Suprapubic skin (tissue), 4 donors: ENCODE measurements around the gene RUNX2. TPM values are rescaled to one million over a fixed set of nuclear protein-coding genes. Genes with fewer than 3 reads are reported as not detected.

Experiments used
- DNase-seq, 2 donors: peaks; one replicate each; pipeline ENCODE4 v3.0.0-alpha.2; 2019; ENCODE audit warnings: low spot score in 2 of 2
- H3K27ac ChIP-seq: fragments of 200-600 bp; sonication (generic); one replicate; pipeline ENCODE4 v1.5.1; 2019
- H3K27me3 ChIP-seq: fragments of 200-600 bp; sonication (generic); one replicate; pipeline ENCODE4 v1.5.1; 2019
- H3K36me3 ChIP-seq: fragments of 200-600 bp; sonication (generic); one replicate; pipeline ENCODE4 v1.5.1; 2019
- H3K4me1 ChIP-seq: fragments of 200-600 bp; sonication (generic); one replicate; pipeline ENCODE4 v1.5.1; 2019
- H3K4me3 ChIP-seq: fragments of 200-600 bp; sonication (generic); one replicate; pipeline ENCODE4 v1.5.1; 2019; ENCODE audit warnings: mild to moderate bottlenecking
- H3K9me3 ChIP-seq: fragments of 200-600 bp; sonication (generic); one replicate; pipeline ENCODE4 v1.5.1; 2019
- EP300 ChIP-seq: sonication (generic); formaldehyde crosslinking; IDR thresholded peaks from one replicate; pipeline ENCODE4 v1.6.1; 2017; ENCODE audit warnings: antibody characterized with exemption
- POLR2A ChIP-seq, 2 donors: fragments of 450-650 bp; IDR thresholded peaks; one replicate each; pipeline ENCODE4 v1.6.1; 2017; ENCODE audit warnings: antibody characterized with exemption in 2 of 2, mild to moderate bottlenecking in 2 of 2, moderate library complexity in 2 of 2
- POLR2AphosphoS5 ChIP-seq, 3 donors: sonication (generic); formaldehyde crosslinking; IDR thresholded peaks; one replicate each; pipeline ENCODE4 v1.6.1; 2017; ENCODE audit warnings: antibody characterized with exemption in 3 of 3
- WGBS: methylation state at CpG from one replicate; pipeline ENCODE4 v1.1.5; 2018; 5-methylcytosine and 5-hydroxymethylcytosine counted together
- total RNA-seq, 4 donors: library from RNA; depleted of rRNA; stranded (reverse); fragments of >200 nt; gene quantifications; one replicate each; pipeline ENCODE4 v1.1.0, GENCODE V29; 2016
- TF ChIP-seq, protein P1 (sequence below), 2 donors: fragments of 200-600 bp in 1 of 2; fragments of 450-650 bp in 1 of 2; sonication (generic) in 1 of 2; IDR thresholded peaks; one replicate each; pipeline ENCODE4 v1.5.1; 2016 to 2019; ENCODE audit warnings: antibody characterized with exemption in 2 of 2, mild to moderate bottlenecking in 1 of 2, moderate library complexity in 1 of 2

The RUNX2 gene
- total RNA-seq, 4 donors from 2014 or later: 2.6 to 5.9 (median 3.1) TPM

DNA sequence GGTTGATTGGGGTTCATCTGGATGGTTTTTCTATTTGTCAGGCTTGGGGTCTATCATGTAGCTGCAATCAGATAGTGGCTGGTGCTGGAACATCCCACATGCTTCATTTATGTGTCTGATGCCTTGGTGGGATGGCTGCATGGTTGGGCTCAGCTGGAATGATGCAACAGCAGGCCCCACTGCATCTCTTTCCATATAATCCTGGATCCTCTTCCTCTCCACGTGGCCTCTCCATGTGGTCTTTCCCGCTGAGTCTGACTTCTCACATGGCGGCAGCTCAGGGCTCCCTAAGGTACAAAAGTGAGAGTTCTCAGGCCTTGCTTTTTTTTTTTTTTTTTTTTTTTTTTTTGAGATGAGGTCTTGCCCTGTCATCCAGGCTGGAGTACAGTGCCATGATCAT, 114.6 kb downstream of the RUNX2 start:
- Histone ChIP-seq H3K4me1 (peaks cover 43% of the 10 kb centered on the region), H3K4me3 (no peak overlapping the region), H3K9me3 (no peaks in the 10 kb centered on the region), H3K27ac (no peak overlapping the region), H3K27me3 (no peaks in the 10 kb centered on the region), H3K36me3 (no peaks in the 10 kb centered on the region)
- TF ChIP-seq EP300: no peak
- TF ChIP-seq, protein P1, sequence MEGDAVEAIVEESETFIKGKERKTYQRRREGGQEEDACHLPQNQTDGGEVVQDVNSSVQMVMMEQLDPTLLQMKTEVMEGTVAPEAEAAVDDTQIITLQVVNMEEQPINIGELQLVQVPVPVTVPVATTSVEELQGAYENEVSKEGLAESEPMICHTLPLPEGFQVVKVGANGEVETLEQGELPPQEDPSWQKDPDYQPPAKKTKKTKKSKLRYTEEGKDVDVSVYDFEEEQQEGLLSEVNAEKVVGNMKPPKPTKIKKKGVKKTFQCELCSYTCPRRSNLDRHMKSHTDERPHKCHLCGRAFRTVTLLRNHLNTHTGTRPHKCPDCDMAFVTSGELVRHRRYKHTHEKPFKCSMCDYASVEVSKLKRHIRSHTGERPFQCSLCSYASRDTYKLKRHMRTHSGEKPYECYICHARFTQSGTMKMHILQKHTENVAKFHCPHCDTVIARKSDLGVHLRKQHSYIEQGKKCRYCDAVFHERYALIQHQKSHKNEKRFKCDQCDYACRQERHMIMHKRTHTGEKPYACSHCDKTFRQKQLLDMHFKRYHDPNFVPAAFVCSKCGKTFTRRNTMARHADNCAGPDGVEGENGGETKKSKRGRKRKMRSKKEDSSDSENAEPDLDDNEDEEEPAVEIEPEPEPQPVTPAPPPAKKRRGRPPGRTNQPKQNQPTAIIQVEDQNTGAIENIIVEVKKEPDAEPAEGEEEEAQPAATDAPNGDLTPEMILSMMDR (IDR thresholded peaks at IDR 0.05): no peak
- no peak for TF ChIP-seq POLR2A (IDR thresholded peaks at IDR 0.05)
- no peak for TF ChIP-seq POLR2AphosphoS5 (IDR thresholded peaks at IDR 0.05)
- WGBS: 92% methylated on average over 3 of the region's 3 CpGs
- DNase-seq: no peak

DNA sequence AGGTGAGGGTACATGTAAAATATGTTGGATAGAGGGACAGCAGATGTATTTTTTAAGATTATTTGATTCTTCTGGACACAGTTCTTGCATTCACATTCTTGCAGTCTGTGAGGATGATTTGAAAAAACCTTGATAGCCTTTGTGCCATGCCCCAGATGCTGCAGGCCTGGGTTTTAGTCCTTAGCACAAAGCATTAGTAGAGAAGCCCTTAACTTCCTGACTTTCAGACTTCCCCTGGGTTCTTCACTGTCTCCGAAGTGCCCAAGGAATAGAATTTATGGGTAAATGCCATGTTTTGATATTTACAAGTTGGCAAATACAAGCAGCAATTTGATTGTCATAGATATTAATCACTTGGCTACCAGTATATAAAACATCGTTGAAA, 117.2 kb downstream of the RUNX2 start:
- DNase-seq: no peak
- peak overlapping the region; percentile 12 for H3K4me3 ChIP-seq
- TF ChIP-seq, protein P1 (IDR thresholded peaks at IDR 0.05): no peak
- TF ChIP-seq POLR2AphosphoS5 (IDR thresholded peaks at IDR 0.05): no peak
- TF ChIP-seq POLR2A (IDR thresholded peaks at IDR 0.05): no peak
- TF ChIP-seq EP300: no peak
- H3K36me3 ChIP-seq: no peaks in the 10 kb centered on the region
- H3K27ac ChIP-seq: peak overlapping the region; percentile 69
- 5% methylated on average over 2 of the region's 2 CpGs for WGBS
- no peaks in the 10 kb centered on the region for H3K27me3 ChIP-seq
- no peaks in the 10 kb centered on the region for H3K9me3 ChIP-seq
- peaks cover 36% of the 10 kb centered on the region for H3K4me1 ChIP-seq

DNA sequence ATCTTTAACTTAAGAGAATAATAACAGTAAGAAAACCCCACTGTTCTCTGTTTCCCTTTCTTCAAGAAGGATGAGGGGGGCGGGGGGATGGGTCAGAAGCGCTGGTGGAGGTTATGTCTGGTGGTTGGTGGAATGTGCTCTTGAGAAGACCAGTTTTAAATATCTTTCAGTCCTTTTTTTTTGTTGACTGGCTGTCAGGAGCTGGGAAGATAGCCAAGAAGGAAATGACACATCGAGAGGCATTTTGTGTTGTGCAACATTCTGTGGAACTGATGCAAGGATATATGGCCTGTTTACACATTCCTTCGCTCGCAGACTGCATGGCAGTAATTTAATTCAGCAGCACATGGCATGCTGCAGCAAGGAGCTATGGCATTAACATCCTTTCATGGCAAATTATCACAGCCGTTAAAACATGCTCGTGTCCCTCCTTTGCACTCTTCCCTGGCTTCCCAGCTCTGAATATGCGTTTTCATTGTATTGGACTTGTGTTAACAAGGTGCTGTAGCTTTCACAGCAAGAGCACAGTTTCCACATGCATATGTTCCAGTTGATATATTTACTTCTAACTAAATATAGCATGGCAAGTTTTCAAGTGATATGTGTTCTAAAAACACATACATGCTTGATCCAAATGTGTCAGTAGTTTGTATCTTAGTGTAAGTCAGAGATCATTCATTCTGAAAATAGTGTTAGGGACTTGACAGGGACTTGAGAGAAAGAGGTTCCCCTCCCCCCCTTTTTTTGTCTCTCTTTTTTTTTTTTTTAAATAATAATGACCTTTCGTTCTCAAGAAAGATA, 117.8 kb downstream of the RUNX2 start:
- TF ChIP-seq POLR2AphosphoS5 (IDR thresholded peaks at IDR 0.05): peak; percentile 96 to 100 (median 98)
- no peak for TF ChIP-seq POLR2A (IDR thresholded peaks at IDR 0.05)
- H3K27ac ChIP-seq: peak overlapping the region; percentile 69
- WGBS: 10% methylated on average over 9 of the region's 9 CpGs
- DNase-seq: peak in 1 of 2 donors; percentile 70
- peaks cover 36% of the 10 kb centered on the region for H3K4me1 ChIP-seq
- peak overlapping the region; percentile 12 for H3K4me3 ChIP-seq
- H3K9me3 ChIP-seq: no peaks in the 10 kb centered on the region
- no peaks in the 10 kb centered on the region for H3K36me3 ChIP-seq
- no peaks in the 10 kb centered on the region for H3K27me3 ChIP-seq

DNA sequence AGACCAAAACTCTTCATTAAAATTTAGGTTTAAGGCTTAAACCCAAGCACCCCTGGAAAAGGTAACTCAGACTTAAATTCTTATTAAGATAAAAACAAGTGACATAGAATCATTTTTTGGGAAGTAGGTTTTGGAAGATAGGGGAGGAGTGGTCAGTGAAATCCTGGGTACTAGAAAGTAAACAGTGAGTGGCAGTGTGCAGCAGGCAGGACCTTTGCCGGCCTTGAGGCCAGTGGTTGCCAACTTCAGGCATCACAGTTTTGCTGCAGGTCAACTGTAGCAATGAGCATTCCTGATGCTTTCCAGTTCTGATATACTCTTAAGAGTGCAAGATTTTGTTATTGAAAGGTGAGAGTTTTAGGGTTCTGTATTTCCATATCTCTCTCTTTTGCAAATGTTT, 118.9 kb downstream of the RUNX2 start:
- H3K9me3 ChIP-seq: no peaks in the 10 kb centered on the region
- no peak overlapping the region for H3K4me3 ChIP-seq
- no peaks in the 10 kb centered on the region for H3K27me3 ChIP-seq
- DNase-seq: no peak
- H3K27ac ChIP-seq: peak overlapping the region; percentile 29
- H3K4me1 ChIP-seq: peaks cover 36% of the 10 kb centered on the region
- no peaks in the 10 kb centered on the region for H3K36me3 ChIP-seq
- no peak for TF ChIP-seq POLR2AphosphoS5 (IDR thresholded peaks at IDR 0.05)
- TF ChIP-seq, protein P1 (IDR thresholded peaks at IDR 0.05): no peak
- TF ChIP-seq EP300: no peak
- no peak for TF ChIP-seq POLR2A (IDR thresholded peaks at IDR 0.05)
- WGBS: 72% methylated on average over 1 of the region's 1 CpG

DNA sequence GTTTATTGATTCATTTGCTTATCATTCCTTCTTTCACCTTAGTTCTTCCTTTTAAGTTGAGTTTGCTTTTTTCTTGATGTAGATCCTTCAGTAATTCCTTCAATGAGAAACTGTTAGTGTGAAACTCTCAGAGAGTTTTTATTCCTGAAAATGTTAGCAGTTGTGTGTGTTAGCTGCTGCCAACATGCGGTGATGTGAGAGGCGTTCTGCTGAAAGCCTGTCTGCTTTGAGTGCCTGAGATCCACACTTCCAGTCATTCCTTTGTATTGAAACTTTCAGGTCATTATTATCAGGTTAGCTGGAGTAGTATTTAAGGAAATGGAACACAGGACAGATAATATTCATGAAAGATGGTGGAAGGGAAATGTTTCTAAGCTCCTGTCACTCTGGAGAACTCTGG, 119.6 kb downstream of the RUNX2 start:
- Histone ChIP-seq H3K27me3 (no peaks in the 10 kb centered on the region), H3K4me3 (no peak overlapping the region), H3K4me1 (peaks cover 36% of the 10 kb centered on the region), H3K36me3 (no peaks in the 10 kb centered on the region), H3K27ac (no peak overlapping the region), H3K9me3 (no peaks in the 10 kb centered on the region)
- WGBS: 81% methylated on average over 2 of the region's 2 CpGs
- DNase-seq: no peak
- TF ChIP-seq EP300: no peak
- TF ChIP-seq POLR2AphosphoS5 (IDR thresholded peaks at IDR 0.05): no peak
- no peak for TF ChIP-seq POLR2A (IDR thresholded peaks at IDR 0.05)
- TF ChIP-seq, protein P1 (IDR thresholded peaks at IDR 0.05): no peak
